ENCODE data around the gene ENTPD2. TPM values are rescaled to one million over a fixed set of nuclear protein-coding genes. Genes with fewer than 3 reads are reported as not detected.

The ENTPD2 gene
- total RNA-seq, 1 experiment from 2014 or later: 32.5 TPM

GRCh38 chr9:137074657-137075274 is 20.9 kb upstream of the ENTPD2 start:
- DNase-seq (ENCODE audit: low read depth, low spot score) (no peak), ATAC-seq (no peak)
- Histone ChIP-seq H3K9me3 (ENCODE audit: control insufficient read depth in 1 of 2, insufficient read depth in 1 of 2, low read depth in 1 of 2, low read length in 2 of 2) (no peaks in the 10 kb centered on the region), H3K9me2 (ENCODE audit: insufficient read depth) (no peaks in the 10 kb centered on the region), H3K9ac (ENCODE audit: low read length) (no peak overlapping the region), H3K4me1 (ENCODE audit: control insufficient read depth in 1 of 2, insufficient read depth in 2 of 2, low read length in 2 of 2) (peaks cover 19 to 43% of the 10 kb centered on the region in 2 experiments), H3K27me3 (ENCODE audit: insufficient read depth, low read length) (no peaks in the 10 kb centered on the region), H3K27ac (ENCODE audit: low read depth, low read length) (no peak overlapping the region; the same call in 1 of the 2 replicates), H3K4me3 (replicated peaks in 1 of 2; ENCODE audit: low read depth in 1 of 2, low read length in 2 of 2) (no peak overlapping the region), H3K79me2 (ENCODE audit: insufficient read depth, low read length) (peaks cover 7% of the 10 kb centered on the region; the same call in 1 of the 2 replicates), H4K20me1 (ENCODE audit: insufficient read depth) (no peaks in the 10 kb centered on the region), H3K4me2 (ENCODE audit: low read length) (no peak overlapping the region), H2AFZ (ENCODE audit: low read depth, low read length, poor library complexity, severe bottlenecking) (no peak overlapping the region), H3K36me3 (ENCODE audit: control insufficient read depth in 1 of 2, insufficient read depth in 2 of 2, low read length in 2 of 2) (0 out of 4 replicates have a peak, but pooled peaks cover 0 to 8% of the 10 kb centered on the region in 2 experiments)
- ChIA-PET RAD21 (ENCODE audit: low non-redundant PET in 1 of 2, low total read pairs in 2 of 2, uncharacterized antibody in 2 of 2, unreplicated experiment in 2 of 2) (no interaction called here), CTCF (no interaction called here), POLR2A (no interaction called here)
- intact Hi-C loops (cut with micrococcal nuclease): no loop called here
- TF ChIP-seq REST (IDR thresholded peaks at IDR 0.05; ENCODE audit: low read depth) (no peak), ZNF274 (IDR thresholded peaks at IDR 0.05; ENCODE audit: low read depth, low read length) (no peak), EGR1 (IDR thresholded peaks at IDR 0.05; ENCODE audit: low read depth) (no peak), MAX (IDR thresholded peaks at IDR 0.05) (no peak), JUND (IDR thresholded peaks at IDR 0.05) (no peak), POLR2AphosphoS5 (IDR thresholded peaks at IDR 0.05; ENCODE audit: low read depth, low read length) (no peak), TCF7L2 (IDR thresholded peaks at IDR 0.05; ENCODE audit: borderline replicate concordance, extremely low read depth, insufficient read depth, insufficient read length) (no peak), ZFX (IDR thresholded peaks at IDR 0.05) (no peak), SIN3A (IDR thresholded peaks at IDR 0.05; ENCODE audit: low read depth) (no peak)
- no TSS peak for BruUV-seq (replicated peaks)

Data from HCT116 (cell line).